Measurements from ENCODE around the gene GNG11. TPM values are rescaled to one million over a fixed set of nuclear protein-coding genes. Genes with fewer than 3 reads are reported as not detected.

Gene GNG11
- total and polyA plus RNA-seq, 10 of the 15 experiments (the other 5 are each of a cell fraction or from before 2014, with no cell fraction given) = 0.15 to 2.4 (median 0.84) TPM

DNA sequence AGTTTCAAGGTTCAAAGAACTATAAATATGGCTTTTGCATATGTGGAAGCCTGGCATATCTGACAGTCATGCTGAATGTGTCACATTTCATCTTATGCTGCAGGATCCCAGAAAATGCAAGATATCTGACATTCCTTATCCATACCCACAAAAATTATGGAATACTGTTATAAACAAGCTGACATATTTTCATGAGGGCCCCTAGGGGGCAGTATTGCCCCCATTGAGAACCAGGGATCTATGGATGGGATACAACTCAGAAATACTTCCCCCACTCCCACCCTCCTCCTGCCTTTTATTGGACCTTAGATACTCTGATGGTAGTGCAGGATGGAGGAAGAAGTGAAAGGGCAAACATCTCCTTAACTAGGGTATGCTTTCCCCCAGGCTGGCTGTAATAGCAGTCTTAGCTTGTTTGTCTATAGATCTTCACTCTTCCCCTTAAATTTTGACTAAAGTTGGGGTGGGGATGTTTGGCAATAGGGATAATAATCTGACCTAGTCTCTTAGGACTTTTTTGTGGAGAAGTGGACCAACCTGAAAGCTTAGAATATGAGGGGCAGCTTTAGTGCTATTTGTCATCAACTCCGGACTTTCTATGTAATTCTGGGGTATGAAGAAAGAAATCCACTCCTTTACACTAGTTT is 18.6 kb upstream of the GNG11 start (continued):
- TF ChIP-seq, protein P1, sequence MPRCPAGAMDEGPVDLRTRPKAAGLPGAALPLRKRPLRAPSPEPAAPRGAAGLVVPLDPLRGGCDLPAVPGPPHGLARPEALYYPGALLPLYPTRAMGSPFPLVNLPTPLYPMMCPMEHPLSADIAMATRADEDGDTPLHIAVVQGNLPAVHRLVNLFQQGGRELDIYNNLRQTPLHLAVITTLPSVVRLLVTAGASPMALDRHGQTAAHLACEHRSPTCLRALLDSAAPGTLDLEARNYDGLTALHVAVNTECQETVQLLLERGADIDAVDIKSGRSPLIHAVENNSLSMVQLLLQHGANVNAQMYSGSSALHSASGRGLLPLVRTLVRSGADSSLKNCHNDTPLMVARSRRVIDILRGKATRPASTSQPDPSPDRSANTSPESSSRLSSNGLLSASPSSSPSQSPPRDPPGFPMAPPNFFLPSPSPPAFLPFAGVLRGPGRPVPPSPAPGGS (IDR thresholded peaks at IDR 0.05; ENCODE audit: borderline replicate concordance, insufficient read depth, low read depth, low read length, poor library complexity, severe bottlenecking) = no peak

DNA sequence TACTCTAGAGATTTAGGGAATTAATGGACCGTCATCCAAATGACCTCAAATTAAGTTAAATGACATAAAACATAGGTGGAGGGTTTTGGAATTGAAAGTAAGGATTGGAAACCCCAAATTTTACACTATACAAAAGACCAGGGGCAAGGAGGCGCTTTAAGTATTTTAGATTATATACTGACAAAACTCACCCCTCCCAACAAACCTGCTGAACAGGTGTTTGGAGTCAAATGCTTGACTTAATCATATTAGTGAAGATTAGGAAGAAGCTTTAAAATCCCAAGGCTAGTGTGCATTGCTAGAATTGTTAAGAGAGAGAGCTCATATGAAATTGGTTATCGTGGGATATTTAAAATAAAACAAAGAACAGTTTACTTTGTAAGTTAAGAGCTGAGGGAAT is 15.3 kb upstream of the GNG11 start, which contains the start of gene GNGT1:
GNGT1 (plus strand) TSS at position 301 of the 400 bp plus-strand sequence. CDS start 180 bp downstream, outside the sequence.
- H3K27ac ChIP-seq (ENCODE audit: control insufficient read depth, insufficient read depth) = no peak within 1 kb of the TSS
- 45% methylated on average over 3 of the region's 3 CpGs for WGBS (ENCODE audit: insufficient coverage, insufficient replicate concordance, low lambda C conversion rate, missing lambda C conversion rate)
- ChIA-PET POLR2A (no interaction called here), CTCF (interaction anchor here (0.8 to 4.8 kb wide), 5 partner anchors 16 to 226 kb away, joined by 3 to 32 read pairs (median 4); no protein-coding TSS in a partner anchor), SMC1A (ENCODE audit: uncharacterized antibody, unreplicated experiment) (interaction anchor here (0.9 to 5.9 kb wide), 5 partner anchors 10 to 316 kb away, joined by 3 to 49 read pairs (median 5); no protein-coding TSS in a partner anchor), RAD21 (ENCODE audit: unreplicated experiment) (interaction anchor here (0.9 to 1.1 kb wide), 2 partner anchors 181 kb away, joined by 3 to 5 read pairs; no protein-coding TSS in a partner anchor)
- H3K4me2 ChIP-seq (ENCODE audit: control insufficient read depth, insufficient read depth) = no peak within 1 kb of the TSS
- TF ChIP-seq, protein P2, sequence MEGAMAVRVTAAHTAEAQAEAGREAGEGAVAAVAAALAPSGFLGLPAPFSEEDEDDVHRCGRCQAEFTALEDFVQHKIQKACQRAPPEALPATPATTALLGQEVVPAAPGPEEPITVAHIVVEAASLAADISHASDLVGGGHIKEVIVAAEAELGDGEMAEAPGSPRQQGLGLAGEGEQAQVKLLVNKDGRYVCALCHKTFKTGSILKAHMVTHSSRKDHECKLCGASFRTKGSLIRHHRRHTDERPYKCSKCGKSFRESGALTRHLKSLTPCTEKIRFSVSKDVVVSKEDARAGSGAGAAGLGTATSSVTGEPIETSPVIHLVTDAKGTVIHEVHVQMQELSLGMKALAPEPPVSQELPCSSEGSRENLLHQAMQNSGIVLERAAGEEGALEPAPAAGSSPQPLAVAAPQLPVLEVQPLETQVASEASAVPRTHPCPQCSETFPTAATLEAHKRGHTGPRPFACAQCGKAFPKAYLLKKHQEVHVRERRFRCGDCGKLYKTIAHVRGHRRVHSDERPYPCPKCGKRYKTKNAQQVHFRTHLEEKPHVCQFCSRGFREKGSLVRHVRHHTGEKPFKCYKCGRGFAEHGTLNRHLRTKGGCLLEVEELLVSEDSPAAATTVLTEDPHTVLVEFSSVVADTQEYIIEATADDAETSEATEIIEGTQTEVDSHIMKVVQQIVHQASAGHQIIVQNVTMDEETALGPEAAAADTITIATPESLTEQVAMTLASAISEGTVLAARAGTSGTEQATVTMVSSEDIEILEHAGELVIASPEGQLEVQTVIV (IDR thresholded peaks at IDR 0.05; ENCODE audit: borderline replicate concordance, partially characterized antibody) = no peak
- TF ChIP-seq EED (IDR thresholded peaks at IDR 0.05; ENCODE audit: low read depth) = no peak
- TF ChIP-seq TCF12 (IDR thresholded peaks at IDR 0.05; ENCODE audit: low read depth, low read length) = no peak
- TF ChIP-seq ZBED1 (IDR thresholded peaks at IDR 0.05; ENCODE audit: borderline replicate concordance) = no peak
- no peaks in the 10 kb centered on the region for H3K79me2 ChIP-seq (ENCODE audit: control insufficient read depth, insufficient read depth, low read length)
- DNase-seq (ENCODE audit: low read depth, low spot score) (no peak), FAIRE-seq (no peak), ATAC-seq (no peak)
- no TSS peak for BruUV-seq (replicated peaks)
- no peaks in the 10 kb centered on the region for H4K20me1 ChIP-seq (ENCODE audit: control insufficient read depth, insufficient read depth)
- no peaks in the 10 kb centered on the region for H3K4me1 ChIP-seq (ENCODE audit: control insufficient read depth, insufficient read depth, low read length)
- H3K27me3 ChIP-seq (replicated peaks in 1 of 2; ENCODE audit: control insufficient read depth in 2 of 2, insufficient read depth in 2 of 2, low read length in 1 of 2) = no peaks in the 10 kb centered on the region
- no peaks in the 10 kb centered on the region for H3K9me3 ChIP-seq (replicated peaks; ENCODE audit: control insufficient read depth, insufficient read depth, low read length)
- no peaks in the 10 kb centered on the region for H3K36me3 ChIP-seq (ENCODE audit: control insufficient read depth in 2 of 2, insufficient read depth in 2 of 2, low read length in 1 of 2)
- H3K4me3 ChIP-seq = no peak within 1 kb of the TSS
- intact Hi-C loops (cut with micrococcal nuclease; ENCODE audit: unreplicated experiment) = no loop called here
- no peak within 1 kb of the TSS for H2AFZ ChIP-seq (ENCODE audit: control insufficient read depth, low read depth, low read length)
- H3K9ac ChIP-seq (ENCODE audit: control insufficient read depth, insufficient read depth, low read length) = no peak within 1 kb of the TSS
- in situ Hi-C loops (cut with MboI) = no loop called here

Measured in GM12878 (cell line).